Gastroesophageal sphincter (tissue), 3 donors: ENCODE results near the gene CLSTN2.

Source experiments
- POLR2A ChIP-seq, 2 donors: fragments of 450-650 bp; IDR thresholded peaks; one replicate each; pipeline ENCODE4 v1.6.1; 2017; ENCODE audit warnings: antibody characterized with exemption in 2 of 2, mild to moderate bottlenecking in 2 of 2, moderate library complexity in 1 of 2
- POLR2AphosphoS5 ChIP-seq: sonication (generic); formaldehyde crosslinking; IDR thresholded peaks from one replicate; pipeline ENCODE4 v1.6.1; 2017; ENCODE audit warnings: antibody characterized with exemption
- TF ChIP-seq, protein P1 (sequence below), 4 experiments: fragments of 200-600 bp in 2 of 4; fragments of 450-650 bp in 2 of 4; sonication (generic) in 1 of 4; IDR thresholded peaks; one replicate each; pipeline ENCODE4 v1.5.1; 2017 to 2019; ENCODE audit warnings: antibody characterized with exemption in 4 of 4, mild to moderate bottlenecking in 2 of 4, moderate library complexity in 2 of 4

DNA sequence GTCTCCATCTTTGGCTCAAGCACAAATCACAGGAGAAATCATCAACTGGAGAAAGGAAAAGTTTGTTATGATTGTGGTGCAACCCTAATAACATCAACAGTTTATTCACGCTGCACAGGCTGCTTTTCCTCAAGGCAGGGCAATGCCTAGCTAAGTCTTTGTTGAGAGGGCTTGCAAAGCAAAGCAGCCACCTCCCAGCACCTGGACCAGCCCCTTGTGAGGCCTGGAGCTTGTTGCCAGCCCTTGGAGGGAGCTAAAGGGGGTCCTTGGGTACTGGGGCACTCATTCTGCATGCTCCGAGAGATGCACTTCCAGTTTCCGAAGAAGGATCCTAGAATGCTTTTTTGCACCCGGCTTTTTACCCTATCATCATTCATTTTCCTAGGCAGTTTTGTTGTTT lies 288.2 kb downstream of the CLSTN2 start:
- TF ChIP-seq, protein P1, sequence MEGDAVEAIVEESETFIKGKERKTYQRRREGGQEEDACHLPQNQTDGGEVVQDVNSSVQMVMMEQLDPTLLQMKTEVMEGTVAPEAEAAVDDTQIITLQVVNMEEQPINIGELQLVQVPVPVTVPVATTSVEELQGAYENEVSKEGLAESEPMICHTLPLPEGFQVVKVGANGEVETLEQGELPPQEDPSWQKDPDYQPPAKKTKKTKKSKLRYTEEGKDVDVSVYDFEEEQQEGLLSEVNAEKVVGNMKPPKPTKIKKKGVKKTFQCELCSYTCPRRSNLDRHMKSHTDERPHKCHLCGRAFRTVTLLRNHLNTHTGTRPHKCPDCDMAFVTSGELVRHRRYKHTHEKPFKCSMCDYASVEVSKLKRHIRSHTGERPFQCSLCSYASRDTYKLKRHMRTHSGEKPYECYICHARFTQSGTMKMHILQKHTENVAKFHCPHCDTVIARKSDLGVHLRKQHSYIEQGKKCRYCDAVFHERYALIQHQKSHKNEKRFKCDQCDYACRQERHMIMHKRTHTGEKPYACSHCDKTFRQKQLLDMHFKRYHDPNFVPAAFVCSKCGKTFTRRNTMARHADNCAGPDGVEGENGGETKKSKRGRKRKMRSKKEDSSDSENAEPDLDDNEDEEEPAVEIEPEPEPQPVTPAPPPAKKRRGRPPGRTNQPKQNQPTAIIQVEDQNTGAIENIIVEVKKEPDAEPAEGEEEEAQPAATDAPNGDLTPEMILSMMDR (IDR thresholded peaks at IDR 0.05), result no peak
- TF ChIP-seq POLR2AphosphoS5, result no peak
- no peak for TF ChIP-seq POLR2A (IDR thresholded peaks at IDR 0.05)
